Measurements from ENCODE around the gene MAN1A2. TPM values are rescaled to one million over a fixed set of nuclear protein-coding genes. Genes with fewer than 3 reads are reported as not detected.

MAN1A2 gene
- total and polyA plus RNA-seq, 10 of the 15 experiments (the other 5 are each of a cell fraction or from before 2014, with no cell fraction given), result 2.8 to 23.6 (median 16.0) TPM

DNA sequence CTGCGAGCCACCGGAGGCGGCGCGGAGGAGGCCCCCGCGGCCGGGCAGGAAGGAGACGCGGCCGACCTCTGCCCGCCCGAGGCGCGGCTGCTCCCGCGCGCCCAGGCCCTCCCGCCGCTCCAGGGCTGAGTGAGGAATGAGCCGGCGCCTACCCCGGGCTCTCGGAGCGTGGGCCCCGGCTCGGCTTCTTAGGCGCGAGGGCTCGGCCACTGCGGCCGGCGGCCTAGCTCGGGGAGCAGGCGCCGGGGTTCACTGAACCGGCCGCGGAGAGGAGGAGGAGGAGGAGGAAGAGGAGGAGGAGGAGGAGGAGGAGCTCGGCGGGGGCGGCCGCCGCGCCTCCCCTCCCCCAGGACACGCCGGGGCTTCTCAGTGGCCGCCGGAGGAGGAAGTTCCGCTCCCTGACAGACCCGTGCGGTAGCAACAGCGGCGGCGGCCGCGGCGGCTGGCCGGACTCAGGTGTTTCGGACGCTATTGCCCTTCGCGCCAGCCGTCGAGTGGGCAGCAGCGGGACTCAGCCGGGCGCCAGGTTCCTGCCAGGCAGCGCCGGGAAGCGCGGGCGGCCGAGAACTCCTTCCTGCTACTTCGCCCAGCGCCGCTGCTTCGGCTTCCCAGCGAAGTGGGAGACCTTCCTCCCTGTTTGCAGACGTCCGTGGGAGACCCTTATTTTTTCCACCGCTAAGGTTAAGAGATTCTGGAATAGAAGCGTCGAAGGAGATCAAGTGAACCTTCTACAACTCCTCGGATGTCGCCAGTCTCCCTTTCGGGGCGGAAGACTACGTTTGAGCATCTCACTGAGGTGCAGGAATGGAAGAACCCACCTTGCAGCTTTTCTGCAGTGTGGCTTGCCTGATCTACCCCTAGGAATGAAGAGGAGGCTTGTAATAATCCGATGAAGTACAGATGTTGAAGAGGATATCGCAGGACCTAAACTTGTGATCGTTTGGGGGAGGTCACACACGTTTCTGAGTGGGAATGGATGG is at the start of gene MAN1A2 (continued):
- TF ChIP-seq ZNF622 (IDR thresholded peaks at IDR 0.05) (no peak), IKZF2 (IDR thresholded peaks at IDR 0.05) (peak; percentile 44 to 52), CEBPB (IDR thresholded peaks at IDR 0.05; ENCODE audit: borderline replicate concordance in 1 of 2, low read depth in 2 of 2, low read length in 2 of 2) (no peak), TAF1 (IDR thresholded peaks at IDR 0.05; ENCODE audit: borderline replicate concordance, low read depth, low read length) (no peak; the same call in 1 of the 2 replicates), MTA2 (IDR thresholded peaks at IDR 0.05; ENCODE audit: low read depth) (no peak), EGR1 (IDR thresholded peaks at IDR 0.05; ENCODE audit: borderline replicate concordance in 1 of 2, low read depth in 2 of 2, low read length in 2 of 2) (peak in 1 of 2 experiments; percentile 98; a peak in 2 of 3 replicates), NR2F1 (conservative IDR thresholded peaks at IDR 0.05) (peak; percentile 86), BMI1 (IDR thresholded peaks at IDR 0.05; ENCODE audit: borderline replicate concordance) (no peak), DPF2 (IDR thresholded peaks at IDR 0.05) (peak; percentile 97; the same call in 1 of the 2 replicates), HDAC2 (IDR thresholded peaks at IDR 0.05) (no peak), ETV6 (conservative IDR thresholded peaks at IDR 0.05 in 1 of 2, IDR thresholded peaks at IDR 0.05 in 1 of 2; ENCODE audit: borderline replicate concordance in 1 of 2, low read depth in 1 of 2) (no peak), NR2C1 (IDR thresholded peaks at IDR 0.05) (peak; percentile 42; the same call in 1 of the 2 replicates), BCL11A (IDR thresholded peaks at IDR 0.05; ENCODE audit: low read depth, low read length) (0 out of 2 replicates have a peak, but pooled peaks have one; percentile 26)
- TF ChIP-seq, protein P1, sequence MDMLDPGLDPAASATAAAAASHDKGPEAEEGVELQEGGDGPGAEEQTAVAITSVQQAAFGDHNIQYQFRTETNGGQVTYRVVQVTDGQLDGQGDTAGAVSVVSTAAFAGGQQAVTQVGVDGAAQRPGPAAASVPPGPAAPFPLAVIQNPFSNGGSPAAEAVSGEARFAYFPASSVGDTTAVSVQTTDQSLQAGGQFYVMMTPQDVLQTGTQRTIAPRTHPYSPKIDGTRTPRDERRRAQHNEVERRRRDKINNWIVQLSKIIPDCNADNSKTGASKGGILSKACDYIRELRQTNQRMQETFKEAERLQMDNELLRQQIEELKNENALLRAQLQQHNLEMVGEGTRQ (IDR thresholded peaks at IDR 0.05; ENCODE audit: borderline replicate concordance, low read depth, low read length), result no peak
- TF ChIP-seq, protein P2, sequence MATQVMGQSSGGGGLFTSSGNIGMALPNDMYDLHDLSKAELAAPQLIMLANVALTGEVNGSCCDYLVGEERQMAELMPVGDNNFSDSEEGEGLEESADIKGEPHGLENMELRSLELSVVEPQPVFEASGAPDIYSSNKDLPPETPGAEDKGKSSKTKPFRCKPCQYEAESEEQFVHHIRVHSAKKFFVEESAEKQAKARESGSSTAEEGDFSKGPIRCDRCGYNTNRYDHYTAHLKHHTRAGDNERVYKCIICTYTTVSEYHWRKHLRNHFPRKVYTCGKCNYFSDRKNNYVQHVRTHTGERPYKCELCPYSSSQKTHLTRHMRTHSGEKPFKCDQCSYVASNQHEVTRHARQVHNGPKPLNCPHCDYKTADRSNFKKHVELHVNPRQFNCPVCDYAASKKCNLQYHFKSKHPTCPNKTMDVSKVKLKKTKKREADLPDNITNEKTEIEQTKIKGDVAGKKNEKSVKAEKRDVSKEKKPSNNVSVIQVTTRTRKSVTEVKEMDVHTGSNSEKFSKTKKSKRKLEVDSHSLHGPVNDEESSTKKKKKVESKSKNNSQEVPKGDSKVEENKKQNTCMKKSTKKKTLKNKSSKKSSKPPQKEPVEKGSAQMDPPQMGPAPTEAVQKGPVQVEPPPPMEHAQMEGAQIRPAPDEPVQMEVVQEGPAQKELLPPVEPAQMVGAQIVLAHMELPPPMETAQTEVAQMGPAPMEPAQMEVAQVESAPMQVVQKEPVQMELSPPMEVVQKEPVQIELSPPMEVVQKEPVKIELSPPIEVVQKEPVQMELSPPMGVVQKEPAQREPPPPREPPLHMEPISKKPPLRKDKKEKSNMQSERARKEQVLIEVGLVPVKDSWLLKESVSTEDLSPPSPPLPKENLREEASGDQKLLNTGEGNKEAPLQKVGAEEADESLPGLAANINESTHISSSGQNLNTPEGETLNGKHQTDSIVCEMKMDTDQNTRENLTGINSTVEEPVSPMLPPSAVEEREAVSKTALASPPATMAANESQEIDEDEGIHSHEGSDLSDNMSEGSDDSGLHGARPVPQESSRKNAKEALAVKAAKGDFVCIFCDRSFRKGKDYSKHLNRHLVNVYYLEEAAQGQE (IDR thresholded peaks at IDR 0.05; ENCODE audit: low read depth, low read length), result no peak
- TF ChIP-seq, protein P3, sequence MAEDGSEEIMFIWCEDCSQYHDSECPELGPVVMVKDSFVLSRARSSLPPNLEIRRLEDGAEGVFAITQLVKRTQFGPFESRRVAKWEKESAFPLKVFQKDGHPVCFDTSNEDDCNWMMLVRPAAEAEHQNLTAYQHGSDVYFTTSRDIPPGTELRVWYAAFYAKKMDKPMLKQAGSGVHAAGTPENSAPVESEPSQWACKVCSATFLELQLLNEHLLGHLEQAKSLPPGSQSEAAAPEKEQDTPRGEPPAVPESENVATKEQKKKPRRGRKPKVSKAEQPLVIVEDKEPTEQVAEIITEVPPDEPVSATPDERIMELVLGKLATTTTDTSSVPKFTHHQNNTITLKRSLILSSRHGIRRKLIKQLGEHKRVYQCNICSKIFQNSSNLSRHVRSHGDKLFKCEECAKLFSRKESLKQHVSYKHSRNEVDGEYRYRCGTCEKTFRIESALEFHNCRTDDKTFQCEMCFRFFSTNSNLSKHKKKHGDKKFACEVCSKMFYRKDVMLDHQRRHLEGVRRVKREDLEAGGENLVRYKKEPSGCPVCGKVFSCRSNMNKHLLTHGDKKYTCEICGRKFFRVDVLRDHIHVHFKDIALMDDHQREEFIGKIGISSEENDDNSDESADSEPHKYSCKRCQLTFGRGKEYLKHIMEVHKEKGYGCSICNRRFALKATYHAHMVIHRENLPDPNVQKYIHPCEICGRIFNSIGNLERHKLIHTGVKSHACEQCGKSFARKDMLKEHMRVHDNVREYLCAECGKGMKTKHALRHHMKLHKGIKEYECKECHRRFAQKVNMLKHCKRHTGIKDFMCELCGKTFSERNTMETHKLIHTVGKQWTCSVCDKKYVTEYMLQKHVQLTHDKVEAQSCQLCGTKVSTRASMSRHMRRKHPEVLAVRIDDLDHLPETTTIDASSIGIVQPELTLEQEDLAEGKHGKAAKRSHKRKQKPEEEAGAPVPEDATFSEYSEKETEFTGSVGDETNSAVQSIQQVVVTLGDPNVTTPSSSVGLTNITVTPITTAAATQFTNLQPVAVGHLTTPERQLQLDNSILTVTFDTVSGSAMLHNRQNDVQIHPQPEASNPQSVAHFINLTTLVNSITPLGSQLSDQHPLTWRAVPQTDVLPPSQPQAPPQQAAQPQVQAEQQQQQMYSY (CRISPR knock-in tag; IDR thresholded peaks at IDR 0.05), result no peak
- TF ChIP-seq, protein P4, sequence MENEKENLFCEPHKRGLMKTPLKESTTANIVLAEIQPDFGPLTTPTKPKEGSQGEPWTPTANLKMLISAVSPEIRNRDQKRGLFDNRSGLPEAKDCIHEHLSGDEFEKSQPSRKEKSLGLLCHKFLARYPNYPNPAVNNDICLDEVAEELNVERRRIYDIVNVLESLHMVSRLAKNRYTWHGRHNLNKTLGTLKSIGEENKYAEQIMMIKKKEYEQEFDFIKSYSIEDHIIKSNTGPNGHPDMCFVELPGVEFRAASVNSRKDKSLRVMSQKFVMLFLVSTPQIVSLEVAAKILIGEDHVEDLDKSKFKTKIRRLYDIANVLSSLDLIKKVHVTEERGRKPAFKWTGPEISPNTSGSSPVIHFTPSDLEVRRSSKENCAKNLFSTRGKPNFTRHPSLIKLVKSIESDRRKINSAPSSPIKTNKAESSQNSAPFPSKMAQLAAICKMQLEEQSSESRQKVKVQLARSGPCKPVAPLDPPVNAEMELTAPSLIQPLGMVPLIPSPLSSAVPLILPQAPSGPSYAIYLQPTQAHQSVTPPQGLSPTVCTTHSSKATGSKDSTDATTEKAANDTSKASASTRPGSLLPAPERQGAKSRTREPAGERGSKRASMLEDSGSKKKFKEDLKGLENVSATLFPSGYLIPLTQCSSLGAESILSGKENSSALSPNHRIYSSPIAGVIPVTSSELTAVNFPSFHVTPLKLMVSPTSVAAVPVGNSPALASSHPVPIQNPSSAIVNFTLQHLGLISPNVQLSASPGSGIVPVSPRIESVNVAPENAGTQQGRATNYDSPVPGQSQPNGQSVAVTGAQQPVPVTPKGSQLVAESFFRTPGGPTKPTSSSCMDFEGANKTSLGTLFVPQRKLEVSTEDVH (IDR thresholded peaks at IDR 0.05; ENCODE audit: low read depth, partially characterized antibody), result no peak
